Kasumi-1 (cell line): ENCODE results near the gene RBBP4.

Experiments used
- DNase-seq, 2 experiments: peaks; one replicate each; lab custom pipeline; 2025; lab: John Stamatoyannopoulos, UW

RBBP4 gene

GRCh38 chr1:32719681-32720275, 68.8 kb downstream of the RBBP4 start:
- DNase-seq = no peak

DNA sequence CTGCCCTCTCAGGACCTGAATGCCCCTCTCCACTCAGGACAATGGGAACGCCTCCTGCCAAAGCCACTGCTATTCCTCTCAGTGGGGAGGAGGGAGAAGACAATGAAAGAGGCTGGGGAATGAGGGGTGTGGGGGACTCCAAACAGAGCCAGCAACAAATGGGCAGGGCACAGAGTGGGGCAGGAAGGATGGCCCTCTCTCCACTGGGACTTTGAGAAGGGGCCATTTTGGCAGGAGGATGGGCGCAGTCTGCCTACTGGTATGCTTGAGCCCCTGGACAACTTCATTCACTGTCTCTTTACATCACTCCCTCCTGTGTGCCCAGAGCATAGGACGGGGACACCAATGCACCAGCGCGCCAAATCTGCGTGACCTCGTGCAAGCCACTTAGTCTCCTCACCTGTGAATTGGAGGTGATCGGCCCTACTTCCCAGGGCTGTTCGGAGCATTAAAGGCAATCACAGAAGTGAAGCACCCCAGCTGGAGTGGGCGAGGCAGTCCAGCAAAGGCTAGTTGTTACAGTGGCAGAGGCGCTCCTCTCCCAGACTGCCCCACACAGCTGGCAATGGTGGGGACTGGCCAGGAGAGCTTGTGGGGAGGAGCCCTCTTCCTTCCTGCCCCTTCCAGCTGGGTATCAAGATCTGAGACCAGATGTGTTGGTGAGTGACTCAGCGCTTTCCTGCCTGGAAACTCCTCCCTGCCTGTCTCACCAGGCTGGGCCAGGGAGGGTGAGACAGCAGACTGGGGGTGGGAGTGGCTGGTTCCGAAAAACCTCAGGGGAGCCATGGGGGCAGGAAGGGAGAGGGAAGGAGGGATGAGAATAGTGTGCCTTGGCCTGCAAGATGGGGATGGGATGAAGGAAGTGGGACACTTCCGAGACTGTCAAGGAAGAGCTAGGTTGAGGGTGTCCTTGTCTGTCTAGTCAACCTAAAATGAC, 73.9 kb downstream of the RBBP4 start:
- DNase-seq = peak; percentile 83 to 92

- DNase-seq = no peak
Measured at GRCh38 chr1:32725615-32725982, 74.6 kb downstream of the RBBP4 start.

DNA sequence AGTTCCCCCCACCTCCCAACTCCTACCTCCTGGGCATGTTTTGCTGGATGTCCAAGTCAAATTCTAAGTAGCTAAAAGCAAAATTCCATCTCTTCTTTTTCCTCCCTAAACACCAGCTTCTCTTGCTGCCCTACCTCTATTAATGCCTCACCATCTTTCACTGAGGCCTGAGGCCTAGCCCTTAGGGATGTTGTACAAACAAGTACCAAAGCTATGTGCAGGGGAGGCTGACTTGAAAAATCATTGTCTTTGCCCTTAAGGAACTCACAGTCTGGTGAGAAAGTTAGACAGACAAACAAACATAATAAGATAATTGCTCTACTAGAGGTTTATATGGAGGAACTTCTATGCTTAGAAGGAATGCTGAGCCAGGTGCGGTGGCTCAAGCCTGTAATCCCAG, 76.9 kb downstream of the RBBP4 start:
- DNase-seq = no peak

DNA sequence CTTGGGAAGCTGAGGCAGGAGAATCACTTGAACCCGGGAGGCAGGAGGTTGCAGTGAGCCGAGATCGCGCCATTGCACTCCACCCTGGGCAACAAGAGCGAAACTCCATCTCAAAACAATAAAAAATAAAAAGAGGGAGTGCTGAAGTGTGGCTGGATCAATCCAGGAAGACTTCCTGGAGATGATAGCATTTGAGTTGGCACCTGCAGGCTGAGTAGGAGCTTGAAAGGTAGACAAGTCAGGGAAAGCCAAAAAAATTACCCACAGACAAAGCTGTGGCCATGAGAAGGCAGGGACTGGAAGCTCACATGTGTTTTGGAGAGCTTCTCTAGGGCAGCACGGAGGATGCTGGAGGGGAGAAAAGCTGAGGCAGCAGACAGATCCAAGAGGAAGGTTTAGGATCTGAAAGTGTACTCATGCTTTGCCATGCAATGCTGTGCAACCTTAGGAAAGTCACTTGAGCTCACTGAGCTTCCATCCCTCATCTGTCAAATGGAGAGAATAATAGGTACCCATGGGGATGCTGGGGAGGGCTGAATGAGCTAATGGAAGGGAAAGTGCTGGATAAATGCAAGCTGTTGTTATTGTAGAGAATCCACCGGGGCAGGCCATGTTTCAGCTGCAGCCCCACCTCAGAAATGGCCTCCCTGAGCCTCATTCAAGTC, 77.5 kb downstream of the RBBP4 start:
- no peak for DNase-seq

GRCh38 chr1:32729254-32730046, 78.4 kb downstream of the RBBP4 start:
- DNase-seq = no peak

DNA sequence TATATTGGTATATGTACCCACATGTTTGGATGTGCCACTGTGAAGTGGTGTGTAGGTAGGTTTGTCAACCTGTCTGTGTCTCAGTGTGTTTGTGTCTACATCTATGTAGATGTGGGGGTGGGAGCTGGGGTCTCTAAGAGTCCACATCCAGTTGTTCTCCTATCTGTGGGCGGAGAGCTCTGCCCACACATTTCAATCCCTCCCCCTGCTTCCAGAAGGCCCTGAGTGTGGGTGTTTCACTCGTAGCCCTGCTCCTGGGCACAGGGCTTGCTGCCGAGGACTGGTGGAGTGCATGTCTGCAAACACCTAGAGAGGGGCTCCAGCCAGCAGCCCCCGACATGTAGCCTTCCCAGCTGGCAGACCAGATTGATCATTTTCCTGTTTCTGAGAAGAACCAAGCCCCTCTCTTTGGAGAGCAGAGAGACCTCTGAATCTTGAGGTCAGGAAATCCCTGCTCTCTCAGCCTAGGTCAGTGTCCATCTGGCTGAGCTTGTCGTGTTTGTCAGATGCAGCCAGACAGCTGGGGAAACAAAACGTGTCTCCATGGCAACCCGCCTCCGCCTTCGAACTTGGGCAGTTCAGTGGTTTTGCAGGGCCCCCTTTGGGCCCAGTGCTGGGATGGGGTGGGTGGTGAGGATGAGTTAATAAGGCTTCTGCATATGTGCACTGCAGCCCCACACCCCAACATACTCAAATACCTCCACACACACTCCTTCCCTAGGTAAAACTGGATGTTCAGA, 82.7 kb downstream of the RBBP4 start:
- DNase-seq = no peak
